ENCODE measurements around the gene TMOD1. TPM values are rescaled to one million over a fixed set of nuclear protein-coding genes. Genes with fewer than 3 reads are reported as not detected.

The TMOD1 gene
- total and polyA plus RNA-seq, 4 donors, result 9.2 to 20.0 (median 14.1) TPM

DNA sequence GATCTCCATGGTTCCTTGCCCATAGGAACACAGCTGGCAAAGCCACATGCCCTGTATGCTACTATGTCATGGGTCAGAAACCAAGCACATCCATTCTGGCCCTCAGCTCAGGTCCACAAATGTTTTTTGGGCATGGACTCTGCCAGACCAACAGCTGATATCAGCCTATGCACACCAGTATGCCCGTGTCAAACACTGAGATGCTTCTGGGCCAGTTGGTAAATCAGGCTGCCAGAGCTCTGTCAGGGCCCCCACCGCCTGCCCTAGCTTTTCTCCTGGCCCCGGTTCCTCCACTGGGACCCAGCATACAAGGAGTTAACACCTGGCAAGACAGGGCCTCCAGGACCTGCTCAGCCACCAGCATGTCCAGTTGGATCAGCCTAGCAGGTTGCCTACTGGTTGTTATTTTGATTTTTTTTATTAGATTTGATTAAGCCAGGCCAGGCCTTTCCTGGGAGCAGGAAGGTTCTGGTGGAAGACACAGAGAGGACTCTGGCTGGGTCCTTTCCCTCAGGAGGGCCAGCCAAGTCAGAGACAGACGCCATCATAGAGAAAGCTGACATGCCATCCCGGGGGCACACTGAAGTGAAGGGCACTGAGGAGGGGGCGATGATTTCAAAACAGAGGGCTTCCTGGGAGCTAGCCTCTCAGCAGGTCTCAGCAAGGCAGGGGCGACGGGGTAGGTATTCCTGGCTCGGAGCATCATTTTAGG, 65.9 kb downstream of the TMOD1 start:
- WGBS, result 68% methylated on average over 9 of the region's 9 CpGs
- no peak for DNase-seq (ENCODE audit: low spot score)
- Histone ChIP-seq H3K9me3 (ENCODE audit: control insufficient read depth in 4 of 4, low read length in 3 of 4) (no peaks in the 10 kb centered on the region), H3K4me1 (ENCODE audit: control insufficient read depth in 4 of 4, insufficient read depth in 4 of 4, low read length in 3 of 4) (peaks cover 2 to 16% (median 10%) of the 10 kb centered on the region in 4 donors), H3K9ac (ENCODE audit: low read depth in 1 of 2, low read length in 2 of 2) (no peak overlapping the region), H3K27me3 (ENCODE audit: control insufficient read depth in 4 of 4, insufficient read depth in 4 of 4, low read length in 3 of 4) (no peaks in the 10 kb centered on the region), H3K4me3 (ENCODE audit: low read depth in 1 of 3, low read length in 3 of 3) (no peak overlapping the region), H3K36me3 (ENCODE audit: control insufficient read depth in 4 of 4, insufficient read depth in 3 of 4, low read depth in 1 of 4, low read length in 3 of 4) (peaks cover 0 to 5% (median 0%) of the 10 kb centered on the region in 4 donors), H3K27ac (ENCODE audit: low read depth in 1 of 2, low read length in 2 of 2) (no peak overlapping the region)
- TF ChIP-seq HNF4G (IDR thresholded peaks at IDR 0.05) (no peak), RAD21 (IDR thresholded peaks at IDR 0.05) (no peak), NR2F2 (IDR thresholded peaks at IDR 0.05) (no peak), YY1 (IDR thresholded peaks at IDR 0.05) (no peak)
- TF ChIP-seq, protein P1, sequence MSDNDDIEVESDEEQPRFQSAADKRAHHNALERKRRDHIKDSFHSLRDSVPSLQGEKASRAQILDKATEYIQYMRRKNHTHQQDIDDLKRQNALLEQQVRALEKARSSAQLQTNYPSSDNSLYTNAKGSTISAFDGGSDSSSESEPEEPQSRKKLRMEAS (IDR thresholded peaks at IDR 0.05), result no peak
- TF ChIP-seq, protein P2, sequence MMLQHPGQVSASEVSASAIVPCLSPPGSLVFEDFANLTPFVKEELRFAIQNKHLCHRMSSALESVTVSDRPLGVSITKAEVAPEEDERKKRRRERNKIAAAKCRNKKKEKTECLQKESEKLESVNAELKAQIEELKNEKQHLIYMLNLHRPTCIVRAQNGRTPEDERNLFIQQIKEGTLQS (IDR thresholded peaks at IDR 0.05), result no peak
- TF ChIP-seq, protein P3, sequence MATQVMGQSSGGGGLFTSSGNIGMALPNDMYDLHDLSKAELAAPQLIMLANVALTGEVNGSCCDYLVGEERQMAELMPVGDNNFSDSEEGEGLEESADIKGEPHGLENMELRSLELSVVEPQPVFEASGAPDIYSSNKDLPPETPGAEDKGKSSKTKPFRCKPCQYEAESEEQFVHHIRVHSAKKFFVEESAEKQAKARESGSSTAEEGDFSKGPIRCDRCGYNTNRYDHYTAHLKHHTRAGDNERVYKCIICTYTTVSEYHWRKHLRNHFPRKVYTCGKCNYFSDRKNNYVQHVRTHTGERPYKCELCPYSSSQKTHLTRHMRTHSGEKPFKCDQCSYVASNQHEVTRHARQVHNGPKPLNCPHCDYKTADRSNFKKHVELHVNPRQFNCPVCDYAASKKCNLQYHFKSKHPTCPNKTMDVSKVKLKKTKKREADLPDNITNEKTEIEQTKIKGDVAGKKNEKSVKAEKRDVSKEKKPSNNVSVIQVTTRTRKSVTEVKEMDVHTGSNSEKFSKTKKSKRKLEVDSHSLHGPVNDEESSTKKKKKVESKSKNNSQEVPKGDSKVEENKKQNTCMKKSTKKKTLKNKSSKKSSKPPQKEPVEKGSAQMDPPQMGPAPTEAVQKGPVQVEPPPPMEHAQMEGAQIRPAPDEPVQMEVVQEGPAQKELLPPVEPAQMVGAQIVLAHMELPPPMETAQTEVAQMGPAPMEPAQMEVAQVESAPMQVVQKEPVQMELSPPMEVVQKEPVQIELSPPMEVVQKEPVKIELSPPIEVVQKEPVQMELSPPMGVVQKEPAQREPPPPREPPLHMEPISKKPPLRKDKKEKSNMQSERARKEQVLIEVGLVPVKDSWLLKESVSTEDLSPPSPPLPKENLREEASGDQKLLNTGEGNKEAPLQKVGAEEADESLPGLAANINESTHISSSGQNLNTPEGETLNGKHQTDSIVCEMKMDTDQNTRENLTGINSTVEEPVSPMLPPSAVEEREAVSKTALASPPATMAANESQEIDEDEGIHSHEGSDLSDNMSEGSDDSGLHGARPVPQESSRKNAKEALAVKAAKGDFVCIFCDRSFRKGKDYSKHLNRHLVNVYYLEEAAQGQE (IDR thresholded peaks at IDR 0.05), result no peak
- TF ChIP-seq, protein P4, sequence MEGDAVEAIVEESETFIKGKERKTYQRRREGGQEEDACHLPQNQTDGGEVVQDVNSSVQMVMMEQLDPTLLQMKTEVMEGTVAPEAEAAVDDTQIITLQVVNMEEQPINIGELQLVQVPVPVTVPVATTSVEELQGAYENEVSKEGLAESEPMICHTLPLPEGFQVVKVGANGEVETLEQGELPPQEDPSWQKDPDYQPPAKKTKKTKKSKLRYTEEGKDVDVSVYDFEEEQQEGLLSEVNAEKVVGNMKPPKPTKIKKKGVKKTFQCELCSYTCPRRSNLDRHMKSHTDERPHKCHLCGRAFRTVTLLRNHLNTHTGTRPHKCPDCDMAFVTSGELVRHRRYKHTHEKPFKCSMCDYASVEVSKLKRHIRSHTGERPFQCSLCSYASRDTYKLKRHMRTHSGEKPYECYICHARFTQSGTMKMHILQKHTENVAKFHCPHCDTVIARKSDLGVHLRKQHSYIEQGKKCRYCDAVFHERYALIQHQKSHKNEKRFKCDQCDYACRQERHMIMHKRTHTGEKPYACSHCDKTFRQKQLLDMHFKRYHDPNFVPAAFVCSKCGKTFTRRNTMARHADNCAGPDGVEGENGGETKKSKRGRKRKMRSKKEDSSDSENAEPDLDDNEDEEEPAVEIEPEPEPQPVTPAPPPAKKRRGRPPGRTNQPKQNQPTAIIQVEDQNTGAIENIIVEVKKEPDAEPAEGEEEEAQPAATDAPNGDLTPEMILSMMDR (IDR thresholded peaks at IDR 0.05; ENCODE audit: low read depth, low read length, missing input control), result no peak

DNA sequence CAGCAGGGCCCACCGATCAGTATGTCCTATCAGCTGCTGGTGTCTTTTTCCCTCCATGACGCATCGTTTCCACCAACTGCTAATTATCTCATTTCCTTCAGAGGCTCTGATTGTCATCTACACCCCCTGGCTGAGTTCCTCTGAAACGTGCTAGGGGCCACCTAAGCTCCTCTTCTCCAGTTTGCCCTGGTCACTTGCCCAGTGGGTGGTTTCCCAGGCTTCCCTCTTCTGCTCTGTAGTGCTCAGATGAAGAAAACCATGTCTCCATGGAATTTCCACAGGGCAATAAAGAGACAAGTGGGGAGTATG, 66.4 kb downstream of the TMOD1 start:
- WGBS, result 82% methylated on average over 4 of the region's 4 CpGs
- DNase-seq (ENCODE audit: low spot score), result no peak
- no peak overlapping the region for H3K9ac ChIP-seq (ENCODE audit: low read depth in 1 of 2, low read length in 2 of 2)
- no peaks in the 10 kb centered on the region for H3K27me3 ChIP-seq (ENCODE audit: control insufficient read depth in 4 of 4, insufficient read depth in 4 of 4, low read length in 3 of 4)
- H3K36me3 ChIP-seq (ENCODE audit: control insufficient read depth in 4 of 4, insufficient read depth in 3 of 4, low read depth in 1 of 4, low read length in 3 of 4), result peaks cover 0 to 5% (median 0%) of the 10 kb centered on the region in 4 donors
- H3K4me3 ChIP-seq (ENCODE audit: low read depth in 1 of 3, low read length in 3 of 3), result no peak overlapping the region
- no peak overlapping the region for H3K27ac ChIP-seq (ENCODE audit: low read depth in 1 of 2, low read length in 2 of 2)
- H3K4me1 ChIP-seq (ENCODE audit: control insufficient read depth in 4 of 4, insufficient read depth in 4 of 4, low read length in 3 of 4), result peaks cover 4 to 20% (median 12%) of the 10 kb centered on the region in 4 donors
- no peaks in the 10 kb centered on the region for H3K9me3 ChIP-seq (ENCODE audit: control insufficient read depth in 4 of 4, low read length in 3 of 4)
- TF ChIP-seq GABPA (IDR thresholded peaks at IDR 0.05 in 1 of 2, conservative IDR thresholded peaks at IDR 0.05 in 1 of 2), result no peak
- TF ChIP-seq, protein P4 (IDR thresholded peaks at IDR 0.05; ENCODE audit: low read depth, low read length, missing input control), result no peak
- TF ChIP-seq TAF1 (conservative IDR thresholded peaks at IDR 0.05), result no peak
- TF ChIP-seq, protein P5, sequence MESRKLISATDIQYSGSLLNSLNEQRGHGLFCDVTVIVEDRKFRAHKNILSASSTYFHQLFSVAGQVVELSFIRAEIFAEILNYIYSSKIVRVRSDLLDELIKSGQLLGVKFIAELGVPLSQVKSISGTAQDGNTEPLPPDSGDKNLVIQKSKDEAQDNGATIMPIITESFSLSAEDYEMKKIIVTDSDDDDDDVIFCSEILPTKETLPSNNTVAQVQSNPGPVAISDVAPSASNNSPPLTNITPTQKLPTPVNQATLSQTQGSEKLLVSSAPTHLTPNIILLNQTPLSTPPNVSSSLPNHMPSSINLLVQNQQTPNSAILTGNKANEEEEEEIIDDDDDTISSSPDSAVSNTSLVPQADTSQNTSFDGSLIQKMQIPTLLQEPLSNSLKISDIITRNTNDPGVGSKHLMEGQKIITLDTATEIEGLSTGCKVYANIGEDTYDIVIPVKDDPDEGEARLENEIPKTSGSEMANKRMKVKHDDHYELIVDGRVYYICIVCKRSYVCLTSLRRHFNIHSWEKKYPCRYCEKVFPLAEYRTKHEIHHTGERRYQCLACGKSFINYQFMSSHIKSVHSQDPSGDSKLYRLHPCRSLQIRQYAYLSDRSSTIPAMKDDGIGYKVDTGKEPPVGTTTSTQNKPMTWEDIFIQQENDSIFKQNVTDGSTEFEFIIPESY (IDR thresholded peaks at IDR 0.05), result no peak
- TF ChIP-seq YY1 (IDR thresholded peaks at IDR 0.05), result no peak
- no peak for TF ChIP-seq HNF4G (IDR thresholded peaks at IDR 0.05)
- TF ChIP-seq FOXA2 (IDR thresholded peaks at IDR 0.05), result no peak
- TF ChIP-seq SP1 (IDR thresholded peaks at IDR 0.05), result no peak
- TF ChIP-seq, protein P2 (IDR thresholded peaks at IDR 0.05), result no peak
- TF ChIP-seq RXRA (IDR thresholded peaks at IDR 0.05), result no peak
- TF ChIP-seq EGR1 (IDR thresholded peaks at IDR 0.05; ENCODE audit: low read depth in 2 of 2), result no peak
- no peak for TF ChIP-seq RAD21 (IDR thresholded peaks at IDR 0.05)
- TF ChIP-seq, protein P3 (IDR thresholded peaks at IDR 0.05), result no peak
- TF ChIP-seq, protein P1 (IDR thresholded peaks at IDR 0.05), result no peak
- TF ChIP-seq NR2F2 (IDR thresholded peaks at IDR 0.05), result no peak
